A673 (cell line): Measurements from ENCODE around the gene GLYR1. TPM values are rescaled to one million over a fixed set of nuclear protein-coding genes. Genes with fewer than 3 reads are reported as not detected.

Experiments used
- BruUV-seq: library from RNA; stranded (reverse); fragments of 400-500 nt; replicated peaks from 2 replicates; lab custom pipeline; 2021; lab: Mats Ljungman, UMichigan
- CTCF ChIA-PET: fragments of 300-600 bp; sonication (Branson Sonifier 250); formaldehyde crosslinking; loops from one replicate; lab custom pipeline; 2022; ENCODE audit warnings: antibody characterized with exemption; lab: Charles Lee
- POLR2A ChIA-PET: fragments of 300-600 bp; sonication (Branson Sonifier 250); formaldehyde crosslinking; loops from one replicate; lab custom pipeline; 2022; ENCODE audit warnings: antibody characterized with exemption; ENCODE audit not compliant: low non-redundant PET; lab: Charles Lee
- DNase-seq: peaks from one replicate; pipeline ENCODE4 v3.0.0-alpha.2; 2015; ENCODE audit warnings: low spot score
- H3K27ac ChIP-seq: fragments of 200-600 bp; sonication (generic); 2 replicates; pipeline ENCODE4 v1.5.1; 2016; ENCODE audit warnings: mixed run types, low read depth, mild to moderate bottlenecking, mixed read lengths, antibody characterized with exemption, low read length; ENCODE audit not compliant: poor library complexity, severe bottlenecking
- H3K27me3 ChIP-seq: fragments of 200-600 bp; sonication (generic); replicated peaks from 2 replicates; pipeline ENCODE4 v1.6.1; 2017; ENCODE audit warnings: mixed run types, low read depth, mild to moderate bottlenecking, mixed read lengths, antibody characterized with exemption, low read length; ENCODE audit not compliant: insufficient read depth, poor library complexity
- H3K36me3 ChIP-seq: fragments of 200-600 bp; sonication (generic); 2 replicates; pipeline ENCODE4 v1.6.1; 2016; ENCODE audit warnings: mixed run types, mild to moderate bottlenecking, mixed read lengths, antibody characterized with exemption, low read length; ENCODE audit not compliant: insufficient read depth, poor library complexity, severe bottlenecking
- H3K4me1 ChIP-seq: fragments of 200-600 bp; sonication (generic); 2 replicates; pipeline ENCODE4 v1.6.1; 2017; ENCODE audit warnings: mixed run types, mild to moderate bottlenecking, mixed read lengths, antibody characterized with exemption, low read length; ENCODE audit not compliant: insufficient read depth, poor library complexity, severe bottlenecking
- H3K4me3 ChIP-seq: fragments of 200-600 bp; sonication (generic); 2 replicates; pipeline ENCODE4 v1.5.1; 2016; ENCODE audit warnings: low read depth, mixed run types, mild to moderate bottlenecking, mixed read lengths, low read length; ENCODE audit not compliant: poor library complexity, severe bottlenecking
- H3K9me3 ChIP-seq: fragments of 200-600 bp; sonication (generic); 2 replicates; pipeline ENCODE4 v1.6.1; 2016; ENCODE audit warnings: mixed run types, low read depth, mild to moderate bottlenecking, mixed read lengths, antibody characterized with exemption, low read length; ENCODE audit not compliant: poor library complexity, severe bottlenecking
- CTCF ChIP-seq: fragments of 300-800, 200-600 bp; sonication (generic); conservative IDR thresholded peaks from 2 replicates; pipeline ENCODE4 v1.5.1; 2017; ENCODE audit warnings: low read depth, mild to moderate bottlenecking, antibody characterized with exemption, low read length, moderate library complexity, mixed read lengths
- EZH2 ChIP-seq: fragments of 200-600 bp; sonication (generic); IDR thresholded peaks from 2 replicates; pipeline ENCODE4 v1.6.1; 2017; ENCODE audit warnings: borderline replicate concordance, low read depth, mild to moderate bottlenecking, mixed read lengths, antibody characterized with exemption, low read length; ENCODE audit not compliant: poor library complexity, severe bottlenecking
- intact Hi-C: fragments of 100-400 bp; cut with micrococcal nuclease; formaldehyde crosslinking; loops from one replicate; pipeline ENCODE4 v1.10.0; 2022; ENCODE audit not compliant: unreplicated experiment
- total RNA-seq: library from RNA; stranded (reverse); gene quantifications from 2 replicates; pipeline ENCODE4 v1.2.3, GENCODE V29; 2021

GLYR1 gene
- total RNA-seq, 1 experiment from 2014 or later: 128 TPM

- no TSS peak for BruUV-seq
- no peaks in the 10 kb centered on the region for H3K9me3 ChIP-seq
- no peak overlapping the region for H3K4me3 ChIP-seq
- intact Hi-C loops: no loop called here
- no peaks in the 10 kb centered on the region for H3K4me1 ChIP-seq
- CTCF ChIA-PET: no interaction called here
- no peak for TF ChIP-seq CTCF
- TF ChIP-seq EZH2: no peak
- no peak overlapping the region for H3K27ac ChIP-seq
- H3K27me3 ChIP-seq: no peaks in the 10 kb centered on the region
- POLR2A ChIA-PET: no interaction called here
- no peak for DNase-seq
- peaks cover 73% of the 10 kb centered on the region for H3K36me3 ChIP-seq
Observed at GRCh38 chr16:4828567-4829321, 18.3 kb downstream of the GLYR1 start.

DNA sequence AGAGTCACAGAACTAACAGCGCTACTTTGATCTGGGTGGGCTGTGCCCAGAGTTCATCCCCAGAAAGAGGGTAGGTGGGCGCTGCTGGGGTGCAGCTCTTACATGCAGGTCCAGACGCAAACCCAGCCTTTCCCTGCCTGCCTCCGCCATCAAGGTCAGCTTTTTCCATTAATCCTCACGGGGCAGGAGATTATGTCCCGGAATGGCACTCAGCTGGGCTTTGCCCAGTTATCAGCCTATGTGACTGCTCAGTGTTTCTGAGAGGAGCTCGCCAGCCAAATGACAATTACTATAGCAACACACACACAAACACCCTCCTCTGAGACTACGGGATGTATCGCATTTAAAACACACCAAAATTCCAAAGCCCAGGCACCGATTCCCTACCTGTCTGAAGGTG lies 20.1 kb downstream of the GLYR1 start:
- intact Hi-C loops: no loop called here
- no peaks in the 10 kb centered on the region for H3K27me3 ChIP-seq
- H3K36me3 ChIP-seq: peaks cover 72% of the 10 kb centered on the region
- H3K4me1 ChIP-seq: no peaks in the 10 kb centered on the region
- TF ChIP-seq CTCF (no peak), EZH2 (no peak)
- no peak overlapping the region for H3K4me3 ChIP-seq
- CTCF ChIA-PET: interaction anchor here (0.6 kb wide), 1 partner anchor 150 kb away, joined by 3 read pairs; no protein-coding TSS in a partner anchor
- DNase-seq: no peak
- POLR2A ChIA-PET: no interaction called here
- no peaks in the 10 kb centered on the region for H3K9me3 ChIP-seq
- no TSS peak for BruUV-seq
- no peak overlapping the region for H3K27ac ChIP-seq

DNA sequence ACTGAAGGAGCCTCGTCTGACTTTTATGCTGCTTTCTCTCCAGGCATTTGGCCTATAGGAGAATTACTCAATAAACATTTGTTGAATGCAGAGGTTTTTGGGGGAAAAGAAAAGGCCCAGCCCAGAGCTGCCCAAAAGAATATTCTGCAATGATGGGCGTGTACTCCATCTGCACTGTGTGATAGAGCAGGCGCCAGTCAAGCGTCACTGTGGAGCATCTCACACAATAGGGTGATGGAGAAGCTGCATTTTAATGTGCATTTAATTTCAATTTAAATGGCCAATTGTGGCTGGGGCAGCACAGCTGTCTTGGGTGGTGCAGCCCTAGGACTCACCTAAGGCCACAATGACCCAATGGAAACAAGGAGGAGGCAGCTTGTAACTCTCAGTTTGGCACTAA lies 20.6 kb downstream of the GLYR1 start:
- DNase-seq: no peak
- POLR2A ChIA-PET: no interaction called here
- no peak overlapping the region for H3K27ac ChIP-seq
- H3K36me3 ChIP-seq: peaks cover 67% of the 10 kb centered on the region
- TF ChIP-seq CTCF (no peak), EZH2 (no peak)
- H3K27me3 ChIP-seq: no peaks in the 10 kb centered on the region
- H3K9me3 ChIP-seq: no peaks in the 10 kb centered on the region
- CTCF ChIA-PET: no interaction called here
- intact Hi-C loops: no loop called here
- no peaks in the 10 kb centered on the region for H3K4me1 ChIP-seq
- no TSS peak for BruUV-seq
- H3K4me3 ChIP-seq: no peak overlapping the region
